PFSK-1 (cell line): Measurements from ENCODE around the gene SPHK2.

ENCODE experiments used
- FOXP2 ChIP-seq: optimal IDR thresholded peaks from 2 replicates; pipeline ENCODE3; 2011; ENCODE audit warnings: borderline replicate concordance, control low read depth, inconsistent platforms; ENCODE audit not compliant: insufficient read depth; ENCODE audit errors: extremely low read length, extremely low read depth
- POLR2AphosphoS5 ChIP-seq: IDR thresholded peaks from 2 replicates; pipeline ENCODE4 v1.6.1; 2012; ENCODE audit warnings: low read depth, mild to moderate bottlenecking, control low read depth, low read length, moderate library complexity
- SIN3A ChIP-seq: IDR thresholded peaks from 2 replicates; pipeline ENCODE4 v1.6.1; 2012; ENCODE audit warnings: mild to moderate bottlenecking, low read length, moderate library complexity, borderline replicate concordance; ENCODE audit not compliant: insufficient read depth
- TAF1 ChIP-seq: IDR thresholded peaks from 2 replicates; pipeline ENCODE4 v1.6.1; 2012; ENCODE audit warnings: low read length, control low read depth, borderline replicate concordance; ENCODE audit not compliant: insufficient read depth
- TF ChIP-seq, protein P1 (sequence below), 2 experiments: IDR thresholded peaks; 2 replicates each; pipeline versions ENCODE4 v1.6.1 to v1.8.0; 2011 to 2012; ENCODE audit warnings: low read depth in 2 of 2, low read length in 2 of 2, control low read depth in 1 of 2, inconsistent platforms in 1 of 2, mild to moderate bottlenecking in 1 of 2, moderate library complexity in 1 of 2; ENCODE audit not compliant: insufficient read depth in 1 of 2

Gene SPHK2

DNA sequence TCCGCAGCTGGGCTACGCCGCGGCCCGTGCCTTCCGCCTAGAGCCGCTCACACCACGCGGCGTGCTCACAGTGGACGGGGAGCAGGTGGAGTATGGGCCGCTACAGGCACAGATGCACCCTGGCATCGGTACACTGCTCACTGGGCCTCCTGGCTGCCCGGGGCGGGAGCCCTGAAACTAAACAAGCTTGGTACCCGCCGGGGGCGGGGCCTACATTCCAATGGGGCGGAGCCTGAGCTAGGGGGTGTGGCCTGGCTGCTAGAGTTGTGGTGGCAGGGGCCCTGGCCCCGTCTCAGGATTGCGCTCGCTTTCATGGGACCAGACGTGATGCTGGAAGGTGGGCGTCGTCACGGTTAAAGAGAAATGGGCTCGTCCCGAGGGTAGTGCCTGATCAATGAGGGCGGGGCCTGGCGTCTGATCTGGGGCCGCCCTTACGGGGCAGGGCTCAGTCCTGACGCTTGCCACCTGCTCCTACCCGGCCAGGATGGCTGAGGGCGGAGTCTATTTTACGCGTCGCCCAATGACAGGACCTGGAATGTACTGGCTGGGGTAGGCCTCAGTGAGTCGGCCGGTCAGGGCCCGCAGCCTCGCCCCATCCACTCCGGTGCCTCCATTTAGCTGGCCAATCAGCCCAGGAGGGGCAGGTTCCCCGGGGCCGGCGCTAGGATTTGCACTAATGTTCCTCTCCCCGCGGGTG is 10.4 kb downstream of the SPHK2 start:
- TF ChIP-seq TAF1, result no peak
- no peak for TF ChIP-seq FOXP2
- TF ChIP-seq, protein P1, sequence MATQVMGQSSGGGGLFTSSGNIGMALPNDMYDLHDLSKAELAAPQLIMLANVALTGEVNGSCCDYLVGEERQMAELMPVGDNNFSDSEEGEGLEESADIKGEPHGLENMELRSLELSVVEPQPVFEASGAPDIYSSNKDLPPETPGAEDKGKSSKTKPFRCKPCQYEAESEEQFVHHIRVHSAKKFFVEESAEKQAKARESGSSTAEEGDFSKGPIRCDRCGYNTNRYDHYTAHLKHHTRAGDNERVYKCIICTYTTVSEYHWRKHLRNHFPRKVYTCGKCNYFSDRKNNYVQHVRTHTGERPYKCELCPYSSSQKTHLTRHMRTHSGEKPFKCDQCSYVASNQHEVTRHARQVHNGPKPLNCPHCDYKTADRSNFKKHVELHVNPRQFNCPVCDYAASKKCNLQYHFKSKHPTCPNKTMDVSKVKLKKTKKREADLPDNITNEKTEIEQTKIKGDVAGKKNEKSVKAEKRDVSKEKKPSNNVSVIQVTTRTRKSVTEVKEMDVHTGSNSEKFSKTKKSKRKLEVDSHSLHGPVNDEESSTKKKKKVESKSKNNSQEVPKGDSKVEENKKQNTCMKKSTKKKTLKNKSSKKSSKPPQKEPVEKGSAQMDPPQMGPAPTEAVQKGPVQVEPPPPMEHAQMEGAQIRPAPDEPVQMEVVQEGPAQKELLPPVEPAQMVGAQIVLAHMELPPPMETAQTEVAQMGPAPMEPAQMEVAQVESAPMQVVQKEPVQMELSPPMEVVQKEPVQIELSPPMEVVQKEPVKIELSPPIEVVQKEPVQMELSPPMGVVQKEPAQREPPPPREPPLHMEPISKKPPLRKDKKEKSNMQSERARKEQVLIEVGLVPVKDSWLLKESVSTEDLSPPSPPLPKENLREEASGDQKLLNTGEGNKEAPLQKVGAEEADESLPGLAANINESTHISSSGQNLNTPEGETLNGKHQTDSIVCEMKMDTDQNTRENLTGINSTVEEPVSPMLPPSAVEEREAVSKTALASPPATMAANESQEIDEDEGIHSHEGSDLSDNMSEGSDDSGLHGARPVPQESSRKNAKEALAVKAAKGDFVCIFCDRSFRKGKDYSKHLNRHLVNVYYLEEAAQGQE (IDR thresholded peaks at IDR 0.05; ENCODE audit: insufficient read depth in 1 of 2, low read depth in 2 of 2, low read length in 2 of 2), result no peak
- TF ChIP-seq POLR2AphosphoS5, result no peak; the same call in 1 of the 2 replicates
- TF ChIP-seq SIN3A, result no peak

- no peak for TF ChIP-seq FOXP2
- TF ChIP-seq POLR2AphosphoS5, result peak; percentile 14; the same call in 1 of the 2 replicates
- TF ChIP-seq TAF1, result no peak
- TF ChIP-seq, protein P1 (IDR thresholded peaks at IDR 0.05; ENCODE audit: insufficient read depth in 1 of 2, low read depth in 2 of 2, low read length in 2 of 2), result no peak
- no peak for TF ChIP-seq SIN3A
These were observed 11.2 kb downstream of the SPHK2 start for GRCh38 chr19:48630296-48631063.

DNA sequence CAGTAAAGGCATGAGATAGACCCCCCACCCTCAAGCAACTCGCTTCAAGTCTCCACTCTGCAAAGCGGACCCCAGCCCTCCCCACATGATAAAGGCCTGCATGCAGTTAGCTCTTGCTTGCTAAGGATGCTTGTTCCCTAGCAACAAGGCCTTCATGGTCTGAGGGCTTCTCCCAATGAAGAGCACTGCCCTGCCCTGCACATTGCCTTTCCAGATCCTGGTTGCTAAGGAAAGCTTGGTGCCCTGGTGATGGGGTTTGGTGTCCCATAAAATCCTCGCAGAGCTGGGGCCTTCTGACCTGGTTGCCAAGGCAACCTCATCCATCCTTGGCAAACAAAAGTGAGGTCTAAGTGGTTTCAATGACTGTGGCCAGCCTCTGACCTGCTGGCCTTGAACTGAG is 11.9 kb downstream of the SPHK2 start:
- no peak for TF ChIP-seq FOXP2
- no peak for TF ChIP-seq POLR2AphosphoS5
- no peak for TF ChIP-seq SIN3A
- TF ChIP-seq TAF1, result no peak
- TF ChIP-seq, protein P1 (IDR thresholded peaks at IDR 0.05; ENCODE audit: insufficient read depth in 1 of 2, low read depth in 2 of 2, low read length in 2 of 2), result no peak

- TF ChIP-seq FOXP2, result no peak
- TF ChIP-seq TAF1, result no peak
These were observed 13.4 kb downstream of the SPHK2 start for GRCh38 chr19:48632692-48633147.

GRCh38 chr19:48633148-48634035 is 14.1 kb downstream of the SPHK2 start:
- TF ChIP-seq SIN3A (no peak), TAF1 (no peak)

DNA sequence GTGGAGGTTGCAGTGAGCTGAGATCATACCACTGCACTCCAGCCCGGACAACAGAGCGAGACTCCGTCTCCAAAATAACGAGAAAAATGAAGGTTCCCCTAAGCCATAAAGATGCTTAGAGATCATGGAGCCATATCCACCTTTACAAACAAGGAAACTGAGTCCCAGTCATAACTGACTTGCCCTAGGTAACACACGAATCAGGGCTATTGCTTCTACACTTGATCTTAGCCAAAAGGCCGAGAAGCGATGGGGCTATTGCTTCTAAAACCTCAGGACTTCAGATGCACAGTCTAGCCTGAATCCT is 14.7 kb downstream of the SPHK2 start:
- TF ChIP-seq POLR2AphosphoS5 (no peak), TAF1 (no peak), SIN3A (no peak), FOXP2 (no peak)
- TF ChIP-seq, protein P1 (IDR thresholded peaks at IDR 0.05; ENCODE audit: insufficient read depth in 1 of 2, low read depth in 2 of 2, low read length in 2 of 2), result no peak
